CD4-positive, alpha-beta T cell treated with Interleukin-6 for 4 hours (primary cell): ENCODE measurements around the gene PARVA.

Source experiments
- DNase-seq: peaks from one replicate; pipeline ENCODE4 v3.0.0-alpha.2; 2020; ENCODE audit warnings: mixed read lengths

The PARVA gene

DNA sequence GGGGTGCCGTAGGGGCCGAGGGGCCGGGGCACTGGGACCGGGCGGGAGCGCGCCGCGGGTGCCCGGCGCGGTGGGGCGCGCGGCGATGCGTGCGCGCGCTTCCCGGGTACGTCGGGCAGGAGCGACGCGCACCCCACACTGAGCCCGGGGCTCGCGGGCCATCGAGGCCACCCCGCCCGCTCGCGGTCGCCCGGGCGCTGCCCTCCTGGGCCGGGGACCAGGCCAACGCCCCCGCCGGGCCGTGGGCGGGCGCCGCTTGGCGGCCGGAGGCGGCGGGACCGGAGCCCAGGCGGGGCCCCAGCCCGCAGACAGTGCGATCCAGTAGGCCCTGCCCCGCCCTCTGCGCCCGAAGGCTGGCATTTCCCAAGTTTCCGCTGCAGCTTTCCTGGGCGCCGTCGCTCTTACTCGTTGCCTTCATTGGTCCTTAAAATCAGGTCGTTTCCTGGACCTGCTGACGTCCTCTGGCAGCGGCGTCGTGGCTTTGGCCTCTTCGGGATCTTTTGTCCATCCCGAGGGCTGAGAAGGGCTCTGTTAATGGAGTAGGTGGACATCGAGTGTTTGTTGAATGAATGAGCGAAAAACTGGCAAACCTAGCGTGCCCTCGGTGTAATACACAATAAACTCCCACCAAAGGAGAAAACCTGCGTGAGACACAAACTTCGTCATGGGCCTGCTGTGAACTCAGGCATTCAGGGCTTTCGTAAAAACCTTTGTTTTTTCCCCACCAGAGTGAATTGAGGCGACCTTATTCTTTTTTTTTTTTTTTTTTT, 638 bp downstream of the PARVA start:
- peak; percentile 13 for DNase-seq

DNA sequence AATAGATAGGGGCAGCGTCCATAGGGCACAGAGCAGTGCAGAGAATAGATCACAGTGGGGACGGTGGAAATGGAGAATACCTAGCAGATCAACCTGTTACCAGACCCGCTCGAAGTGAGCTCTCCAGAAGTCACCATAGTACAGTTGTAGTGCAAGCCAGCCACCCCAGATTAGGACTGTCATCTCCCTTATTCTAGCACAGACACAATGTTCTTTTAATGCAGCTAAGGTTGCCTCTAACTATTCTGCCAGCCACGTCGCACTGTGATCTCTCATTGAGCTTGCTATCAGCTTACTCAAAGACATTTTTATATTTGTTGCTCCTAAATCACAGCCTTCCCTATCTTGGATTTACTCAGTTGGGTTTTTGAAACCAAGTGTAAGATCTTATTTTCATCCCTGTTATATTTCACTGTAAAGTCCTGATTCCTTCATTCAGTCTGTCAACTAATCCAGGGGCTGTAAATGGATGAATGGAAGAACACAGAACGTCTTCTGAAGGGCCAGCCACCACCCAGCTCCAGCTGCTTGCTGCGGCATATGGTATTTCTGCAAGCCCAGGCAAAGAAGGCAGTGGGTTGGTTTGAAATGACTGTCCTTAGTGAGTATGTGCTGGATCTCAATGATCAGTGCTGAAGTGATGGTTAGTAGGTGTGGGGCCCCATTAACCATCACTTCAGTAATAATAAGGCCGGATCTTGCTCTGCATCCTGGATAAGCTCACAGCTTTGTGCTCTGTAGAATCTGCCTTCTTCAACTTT, 3.4 kb downstream of the PARVA start:
- DNase-seq, result no peak

- DNase-seq, result no peak
Observed at GRCh38 chr11:12381875-12382274, 4.5 kb downstream of the PARVA start.

GRCh38 chr11:12382451-12382850, 5.1 kb downstream of the PARVA start:
- no peak for DNase-seq

DNA sequence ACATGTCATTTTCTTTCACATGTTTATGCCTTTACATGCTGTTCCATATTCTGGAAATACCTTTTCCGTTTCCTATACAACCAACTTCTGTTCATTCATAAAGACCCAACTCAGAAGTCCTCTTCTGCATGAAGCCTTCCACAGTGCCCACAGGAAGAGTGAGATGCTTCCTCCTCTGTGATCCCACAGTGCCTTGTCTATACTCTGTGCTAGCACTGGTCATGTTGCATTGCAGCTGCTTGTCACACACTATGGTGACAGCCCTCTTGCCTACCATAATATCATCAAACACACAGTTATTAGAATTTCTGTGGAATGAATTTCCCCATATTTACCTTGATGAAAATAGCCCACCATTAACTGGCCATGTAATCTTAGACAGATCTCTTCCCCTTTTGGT, 8.9 kb downstream of the PARVA start:
- no peak for DNase-seq

- DNase-seq, result no peak
Observed at GRCh38 chr11:12386745-12387144, 9.4 kb downstream of the PARVA start.

- no peak for DNase-seq
Observed at GRCh38 chr11:12388173-12388572, 10.8 kb downstream of the PARVA start.

DNA sequence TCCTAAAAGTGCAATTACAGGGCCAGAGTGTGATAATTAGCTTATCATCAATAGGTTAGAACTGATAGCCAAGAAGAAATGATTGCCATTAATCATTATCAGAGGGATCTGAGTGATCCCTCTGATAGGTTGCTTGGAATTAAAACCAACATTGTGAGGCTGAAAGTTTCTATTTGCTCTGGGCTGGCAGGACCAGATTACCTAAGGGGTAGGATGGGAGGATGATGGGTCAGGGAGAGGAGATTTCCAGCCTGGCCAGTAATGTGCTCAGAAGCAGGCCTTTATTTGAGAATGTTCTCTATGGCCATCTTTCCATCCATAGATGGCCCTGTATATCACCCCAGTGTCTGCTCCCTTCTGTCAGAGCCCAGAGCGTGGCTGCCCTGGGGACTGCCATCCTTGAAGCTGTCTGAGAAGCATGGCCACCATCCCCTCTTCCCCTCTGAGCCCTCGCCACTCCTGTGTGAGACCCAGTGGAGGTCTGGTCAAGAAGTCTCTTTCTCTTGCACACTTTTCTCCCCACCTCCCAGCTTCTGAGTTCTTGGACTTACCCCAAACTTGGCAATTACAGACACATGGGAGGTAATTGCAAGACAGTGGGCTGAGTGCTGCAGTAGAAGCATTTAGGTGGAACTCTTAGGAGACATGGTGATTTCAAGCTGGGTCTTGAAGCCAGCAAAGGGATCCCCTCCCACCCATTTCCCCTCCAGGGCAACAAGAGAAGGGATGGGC, 11.7 kb downstream of the PARVA start:
- DNase-seq, result no peak

GRCh38 chr11:12389676-12390657, 12.6 kb downstream of the PARVA start:
- no peak for DNase-seq

DNA sequence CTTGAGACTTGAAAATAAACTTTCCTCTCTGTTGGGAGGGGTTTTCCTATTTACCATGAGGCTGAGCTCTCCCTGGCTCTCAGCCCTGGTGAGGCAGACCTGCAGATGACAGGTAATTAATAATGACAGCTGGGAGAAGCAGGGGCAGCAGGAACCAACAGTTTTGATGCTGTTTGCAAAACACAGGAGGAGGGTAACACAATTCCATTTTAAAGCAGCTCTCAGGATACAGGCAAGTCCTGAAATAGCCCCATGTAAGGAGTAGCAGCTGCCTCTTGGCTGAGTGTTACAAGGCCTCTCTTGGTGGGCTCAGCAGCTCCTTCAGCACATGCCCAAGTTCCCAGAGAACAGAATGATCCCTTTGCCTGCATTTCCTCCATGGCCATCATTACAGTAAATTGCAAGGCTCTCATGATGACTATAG, 13.3 kb downstream of the PARVA start:
- no peak for DNase-seq

- no peak for DNase-seq
Observed at GRCh38 chr11:12392672-12393071, 15.3 kb downstream of the PARVA start.

- no peak for DNase-seq
Observed at GRCh38 chr11:12393691-12394090, 16.3 kb downstream of the PARVA start.

DNA sequence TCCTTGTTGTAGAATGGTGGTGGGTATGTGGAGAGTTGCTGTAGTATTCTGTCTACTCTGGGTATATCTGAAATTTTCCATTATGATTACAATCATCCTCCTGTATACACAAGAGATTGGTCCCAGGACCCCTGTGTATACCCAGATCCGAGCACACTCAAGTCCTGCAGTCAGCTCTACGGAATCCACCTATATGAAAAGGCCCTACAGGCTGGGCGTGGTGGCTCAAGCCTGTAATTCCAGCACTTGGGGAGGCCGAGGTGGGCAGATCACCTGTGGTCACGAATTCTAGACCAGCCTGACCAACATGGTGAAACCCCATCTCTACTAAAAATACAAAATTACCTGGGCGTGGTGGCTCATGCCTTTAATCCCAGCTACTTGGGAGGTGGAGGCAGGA, 17.2 kb downstream of the PARVA start:
- DNase-seq, result no peak

GRCh38 chr11:12395333-12395732, 18.0 kb downstream of the PARVA start:
- DNase-seq, result no peak

DNA sequence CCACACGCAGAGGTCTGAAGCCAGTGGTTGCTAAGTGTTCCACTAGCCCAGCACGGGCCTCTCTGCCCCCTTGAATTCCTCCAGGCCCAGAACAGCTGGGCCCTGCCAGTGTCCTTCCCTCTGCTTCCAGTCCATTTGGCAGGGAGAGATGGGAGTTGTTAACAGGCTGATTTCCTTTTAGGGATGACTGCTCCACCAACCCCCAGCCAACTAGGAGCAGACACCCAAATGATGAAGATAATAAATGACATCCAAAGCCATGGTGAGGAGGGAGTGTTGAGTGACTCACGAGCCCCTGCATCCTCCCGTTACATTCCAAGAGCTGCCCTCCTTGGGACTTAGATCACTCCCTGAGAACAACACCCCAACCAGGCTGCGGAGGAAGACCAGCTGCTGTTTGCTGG, 20.6 kb downstream of the PARVA start:
- DNase-seq, result no peak

GRCh38 chr11:12399355-12399754, 22.0 kb downstream of the PARVA start:
- DNase-seq, result no peak

DNA sequence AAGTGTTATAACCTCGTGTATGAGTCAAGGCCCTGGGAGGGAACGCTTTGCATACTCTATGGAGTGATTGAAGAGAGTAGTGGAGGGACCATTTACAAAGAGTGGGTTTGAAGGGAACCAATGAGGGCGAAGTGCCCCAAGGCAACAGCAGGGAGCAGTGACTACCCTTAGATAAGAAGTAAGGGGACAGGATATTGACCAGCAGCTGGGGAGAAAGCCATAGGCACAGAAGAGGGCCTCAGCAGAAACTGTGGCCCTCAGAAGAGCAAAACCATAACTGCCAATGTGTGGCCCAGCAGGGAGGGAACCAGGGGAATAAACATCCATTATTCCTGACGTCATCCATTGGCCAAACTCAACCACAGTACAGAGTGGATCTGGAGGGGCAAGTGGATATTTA, 24.7 kb downstream of the PARVA start:
- DNase-seq, result no peak

DNA sequence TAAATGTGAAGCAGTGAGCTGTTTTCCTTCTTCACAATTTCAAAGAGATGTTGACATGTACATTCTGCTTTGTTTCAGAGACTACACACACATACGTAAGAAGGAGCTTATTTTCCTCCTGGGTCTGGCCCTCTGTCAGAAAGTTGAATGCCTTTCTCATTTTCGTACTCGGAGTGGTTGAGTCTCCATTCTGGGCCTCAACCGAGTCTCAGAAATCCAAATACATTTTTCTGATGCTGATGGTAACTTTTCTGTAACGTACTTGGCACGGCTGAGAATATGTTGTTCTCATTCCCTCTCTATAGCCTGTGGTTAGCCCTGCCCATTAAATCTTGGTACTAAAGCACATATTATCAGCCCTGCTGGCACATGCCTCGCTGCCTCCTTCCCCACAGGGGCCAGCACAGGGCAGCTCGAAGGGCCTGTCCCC, 25.3 kb downstream of the PARVA start:
- DNase-seq, result no peak

DNA sequence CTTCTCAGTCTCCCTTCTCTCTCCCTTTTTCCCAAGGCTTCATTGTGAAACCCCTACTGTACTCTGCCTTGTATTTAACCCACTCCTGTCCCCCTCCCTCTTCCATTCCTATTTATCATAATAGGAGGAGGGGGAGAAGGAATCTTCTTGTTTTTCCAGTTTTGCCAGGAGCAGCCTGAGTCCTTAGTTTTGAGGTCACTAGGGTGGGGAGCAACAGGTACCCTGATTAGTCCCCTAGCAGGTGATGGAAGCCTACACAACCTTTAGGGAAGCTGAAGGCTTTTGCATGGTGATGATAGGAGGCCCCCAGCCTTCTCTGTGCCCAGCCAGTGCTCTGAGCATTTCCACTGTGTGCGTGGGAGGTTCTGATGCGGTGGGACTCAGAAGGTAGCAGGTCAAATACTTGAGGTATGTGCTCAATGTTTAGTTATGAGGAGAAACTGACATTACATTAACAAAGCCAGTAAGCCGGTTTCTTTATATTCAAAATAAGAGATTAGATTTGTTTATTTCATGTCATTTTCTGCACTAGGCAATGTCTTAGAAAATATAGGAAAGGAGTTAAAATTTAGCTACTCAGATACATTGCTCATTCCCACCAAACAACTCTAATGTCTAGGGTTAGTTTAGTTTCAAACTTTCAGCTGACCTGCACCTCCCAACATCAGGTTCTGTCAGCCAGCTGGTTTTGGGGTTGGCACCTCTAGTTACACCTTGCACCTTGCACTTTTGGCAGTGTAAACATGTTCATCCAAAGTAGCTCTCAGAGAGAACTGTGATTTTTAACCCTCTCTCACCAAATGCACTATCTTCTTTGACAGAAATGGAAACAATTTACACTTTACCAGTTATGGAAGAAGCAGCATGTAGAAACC, 26.0 kb downstream of the PARVA start:
- no peak for DNase-seq

DNA sequence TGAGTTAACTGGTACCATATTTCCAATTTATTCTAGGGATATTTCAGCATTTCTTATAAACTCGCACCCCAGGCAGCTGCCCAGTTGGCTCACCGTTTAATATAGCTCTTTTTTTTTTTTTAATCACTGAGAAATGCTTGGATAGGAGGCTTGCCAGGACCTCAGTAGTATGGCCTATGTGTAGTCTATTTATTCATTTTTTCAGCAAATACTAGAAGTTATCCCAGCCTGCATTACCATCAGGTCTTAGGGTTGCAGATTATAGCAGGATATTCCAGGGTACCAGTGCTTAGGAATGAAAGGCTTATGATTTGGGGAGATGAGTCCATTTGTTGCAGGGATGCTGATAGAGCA, 26.6 kb downstream of the PARVA start:
- no peak for DNase-seq

DNA sequence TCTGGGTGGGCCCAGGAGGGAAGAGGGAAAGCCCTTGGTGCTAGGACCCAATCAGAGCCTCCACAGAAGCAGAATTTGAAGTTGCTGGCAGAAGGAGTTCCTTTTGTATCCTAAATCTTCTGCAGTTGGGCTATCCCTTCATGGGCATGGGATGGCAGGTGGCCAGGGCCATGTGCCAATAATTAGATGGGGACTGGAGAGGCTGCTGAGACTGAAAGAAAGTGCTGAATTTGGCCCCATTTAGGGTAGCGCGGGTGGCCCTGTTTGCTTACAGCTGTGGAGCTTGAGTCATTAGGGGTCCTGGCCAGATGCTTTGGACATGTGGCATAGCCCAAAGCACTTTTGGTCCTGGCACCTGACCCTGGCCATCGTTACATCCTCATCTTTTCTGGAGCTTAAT, 27.1 kb downstream of the PARVA start:
- no peak for DNase-seq
